Breast epithelium (tissue), 4 donors: Measurements from ENCODE around the gene VMP1. TPM values are rescaled to one million over a fixed set of nuclear protein-coding genes. Genes with fewer than 3 reads are reported as not detected.

Experiments
- DNase-seq, 2 donors: peaks; one replicate each; pipeline ENCODE4 v3.0.0-alpha.2; 2019; ENCODE audit warnings: low spot score in 2 of 2
- H3K27ac ChIP-seq, 2 donors: fragments of 200-600 bp; sonication (generic) in 1 of 2; one replicate each; pipeline ENCODE4 v1.5.1; 2016 to 2019; ENCODE audit warnings: mild to moderate bottlenecking in 1 of 2
- H3K27me3 ChIP-seq, 2 donors: fragments of 200-600 bp; sonication (generic) in 1 of 2; one replicate each; pipeline versions ENCODE4 v1.5.1 to v1.6.0; 2017 to 2019; ENCODE audit warnings: control low read depth in 1 of 2, mild to moderate bottlenecking in 1 of 2
- H3K36me3 ChIP-seq: fragments of 200-600 bp; one replicate; pipeline ENCODE4 v1.5.1; 2019
- H3K4me1 ChIP-seq, 2 donors: fragments of 200-600 bp; sonication (generic); one replicate each; pipeline ENCODE4 v1.5.1; 2016 to 2019; ENCODE audit warnings: control low read depth in 1 of 2
- H3K4me3 ChIP-seq, 3 donors: fragments of 200-600 bp; sonication (generic); 1 replicate in 2 of 3; 2 replicates in 1 of 3; pipeline ENCODE4 v1.5.1; 2016 to 2019; ENCODE audit warnings: mild to moderate bottlenecking in 3 of 3, moderate library complexity in 2 of 3
- H3K9me3 ChIP-seq, 2 donors: fragments of 200-600 bp; sonication (generic) in 1 of 2; one replicate each; pipeline ENCODE4 v1.5.1; 2016 to 2019; ENCODE audit warnings: control low read depth in 1 of 2
- POLR2A ChIP-seq: fragments of 450-650 bp; IDR thresholded peaks from one replicate; pipeline ENCODE4 v1.6.1; 2016; ENCODE audit warnings: antibody characterized with exemption, mild to moderate bottlenecking, moderate library complexity
- POLR2AphosphoS5 ChIP-seq, 3 donors: sonication (generic); formaldehyde crosslinking; IDR thresholded peaks; one replicate each; pipeline ENCODE4 v1.6.1; 2017; ENCODE audit warnings: antibody characterized with exemption in 3 of 3
- intact Hi-C: fragments of 100-400 bp; cut with DNase I; formaldehyde crosslinking; loops from one replicate; pipeline ENCODE4 v1.15.1; 2023; ENCODE audit warnings: low total_unique reads
- total RNA-seq, 3 donors: library from RNA; depleted of rRNA; stranded (reverse); fragments of >200 nt; gene quantifications; one replicate each; pipeline ENCODE4 v1.1.0, GENCODE V29; 2016
- TF ChIP-seq, protein P1 (sequence below), 3 donors: fragments of 450-650 bp; IDR thresholded peaks; one replicate each; pipeline ENCODE4 v1.5.1; 2016 to 2017; ENCODE audit warnings: antibody characterized with exemption in 3 of 3, mild to moderate bottlenecking in 3 of 3, moderate library complexity in 3 of 3

Gene VMP1
- total RNA-seq, 3 donors from 2014 or later = 142 to 636 (median 489) TPM

DNA sequence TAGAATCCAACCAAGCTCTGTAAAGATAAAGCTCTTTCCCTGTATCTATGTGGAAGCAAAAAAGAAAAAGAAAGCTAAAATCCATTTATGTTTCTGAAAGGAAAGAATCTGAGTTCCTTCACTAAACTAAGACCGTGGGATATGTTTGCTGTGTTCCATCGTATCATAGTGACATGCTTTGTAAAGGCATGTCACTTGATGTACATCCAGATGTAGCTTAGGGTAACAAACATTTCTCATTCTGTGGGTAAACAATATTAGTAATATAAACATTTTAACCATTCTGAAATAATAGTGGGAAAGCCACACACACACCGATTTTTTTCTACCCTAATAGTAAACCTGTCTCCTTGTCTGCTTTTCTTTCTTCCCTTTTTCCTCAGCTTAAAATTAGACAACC is 107.2 kb downstream of the VMP1 start:
- TF ChIP-seq, protein P1, sequence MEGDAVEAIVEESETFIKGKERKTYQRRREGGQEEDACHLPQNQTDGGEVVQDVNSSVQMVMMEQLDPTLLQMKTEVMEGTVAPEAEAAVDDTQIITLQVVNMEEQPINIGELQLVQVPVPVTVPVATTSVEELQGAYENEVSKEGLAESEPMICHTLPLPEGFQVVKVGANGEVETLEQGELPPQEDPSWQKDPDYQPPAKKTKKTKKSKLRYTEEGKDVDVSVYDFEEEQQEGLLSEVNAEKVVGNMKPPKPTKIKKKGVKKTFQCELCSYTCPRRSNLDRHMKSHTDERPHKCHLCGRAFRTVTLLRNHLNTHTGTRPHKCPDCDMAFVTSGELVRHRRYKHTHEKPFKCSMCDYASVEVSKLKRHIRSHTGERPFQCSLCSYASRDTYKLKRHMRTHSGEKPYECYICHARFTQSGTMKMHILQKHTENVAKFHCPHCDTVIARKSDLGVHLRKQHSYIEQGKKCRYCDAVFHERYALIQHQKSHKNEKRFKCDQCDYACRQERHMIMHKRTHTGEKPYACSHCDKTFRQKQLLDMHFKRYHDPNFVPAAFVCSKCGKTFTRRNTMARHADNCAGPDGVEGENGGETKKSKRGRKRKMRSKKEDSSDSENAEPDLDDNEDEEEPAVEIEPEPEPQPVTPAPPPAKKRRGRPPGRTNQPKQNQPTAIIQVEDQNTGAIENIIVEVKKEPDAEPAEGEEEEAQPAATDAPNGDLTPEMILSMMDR (IDR thresholded peaks at IDR 0.05) = no peak
- TF ChIP-seq POLR2A = no peak
- no peak for TF ChIP-seq POLR2AphosphoS5 (IDR thresholded peaks at IDR 0.05)
- Histone ChIP-seq H3K9me3 (no peaks in the 10 kb centered on the region), H3K4me1 (no peaks in the 10 kb centered on the region), H3K36me3 (no peaks in the 10 kb centered on the region), H3K27me3 (no peaks in the 10 kb centered on the region), H3K27ac (peak overlapping the region; percentile 3 to 76), H3K4me3 (no peak overlapping the region)
- DNase-seq = no peak
- intact Hi-C loops = no loop called here

DNA sequence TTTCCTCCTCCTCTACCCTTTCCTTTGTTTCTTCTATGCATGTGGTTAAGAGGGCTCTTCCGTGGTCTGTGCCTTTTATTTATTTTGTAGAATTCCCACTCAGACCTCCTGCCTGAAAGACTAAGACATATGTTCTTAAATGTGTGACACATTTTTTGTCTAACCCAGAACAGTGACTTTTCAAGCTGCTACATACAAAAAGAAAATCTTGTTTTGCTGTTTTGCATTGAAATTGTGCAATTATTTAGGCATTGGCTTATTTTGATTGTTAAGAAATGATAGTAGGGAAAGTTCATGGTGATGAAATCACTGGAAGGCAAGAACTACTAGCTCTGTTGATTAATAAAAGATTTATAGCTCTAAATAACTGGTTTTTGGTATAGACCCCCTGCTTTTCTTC is 108.5 kb downstream of the VMP1 start:
- no peak for DNase-seq
- no peaks in the 10 kb centered on the region for H3K9me3 ChIP-seq
- TF ChIP-seq POLR2AphosphoS5 (IDR thresholded peaks at IDR 0.05) (no peak), POLR2A (no peak)
- TF ChIP-seq, protein P1 (IDR thresholded peaks at IDR 0.05) = no peak
- no peak overlapping the region for H3K4me3 ChIP-seq
- peak overlapping the region in 1 of 2 donors; percentile 26 for H3K27ac ChIP-seq
- H3K4me1 ChIP-seq = no peaks in the 10 kb centered on the region
- intact Hi-C loops = no loop called here
- H3K36me3 ChIP-seq = no peaks in the 10 kb centered on the region
- no peaks in the 10 kb centered on the region for H3K27me3 ChIP-seq

DNA sequence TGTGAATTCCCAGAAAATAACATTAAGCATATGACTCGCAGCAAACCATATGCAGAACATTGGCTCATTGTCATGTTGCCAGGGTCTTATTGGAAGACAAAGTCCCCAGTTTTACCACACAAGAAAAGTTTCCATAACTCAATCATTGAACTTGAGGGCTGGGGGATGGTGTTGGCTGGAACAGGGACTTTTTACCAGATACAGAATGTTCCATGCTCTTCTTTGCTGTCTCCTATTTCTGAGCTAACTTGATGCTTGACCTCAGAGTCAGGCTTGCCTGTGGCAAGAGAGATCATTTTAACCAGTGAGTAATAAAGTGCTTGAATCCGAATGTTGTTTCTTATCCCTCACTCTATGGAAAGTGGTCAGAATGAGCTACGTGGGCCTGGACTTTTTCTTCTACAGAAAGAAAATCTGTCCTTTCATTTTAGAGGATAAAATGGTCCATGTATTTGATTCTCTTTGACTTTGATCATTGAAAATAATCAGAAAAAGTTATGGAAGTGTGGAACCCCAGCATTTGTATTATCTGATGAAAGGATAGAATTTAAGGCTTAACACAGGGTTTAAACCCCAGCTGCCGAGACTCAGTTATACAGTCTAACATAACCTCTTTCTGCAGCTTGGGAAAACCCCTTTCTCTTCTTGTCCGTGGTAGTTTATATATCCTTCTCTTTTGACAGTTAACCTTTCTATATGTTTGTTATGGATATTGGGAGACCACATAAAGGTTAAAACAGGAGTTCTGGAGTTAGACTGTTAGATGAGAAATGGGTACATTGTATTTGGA is 118.3 kb downstream of the VMP1 start:
- Histone ChIP-seq H3K36me3 (no peaks in the 10 kb centered on the region), H3K9me3 (no peaks in the 10 kb centered on the region), H3K4me1 (peaks cover 0 to 5% of the 10 kb centered on the region in 2 donors), H3K27ac (peak overlapping the region; percentile 16 to 61), H3K27me3 (no peaks in the 10 kb centered on the region), H3K4me3 (no peak overlapping the region)
- DNase-seq = no peak
- TF ChIP-seq, protein P1 (IDR thresholded peaks at IDR 0.05) = no peak
- TF ChIP-seq POLR2A = no peak
- TF ChIP-seq POLR2AphosphoS5 (IDR thresholded peaks at IDR 0.05) = no peak
- intact Hi-C loops = no loop called here

DNA sequence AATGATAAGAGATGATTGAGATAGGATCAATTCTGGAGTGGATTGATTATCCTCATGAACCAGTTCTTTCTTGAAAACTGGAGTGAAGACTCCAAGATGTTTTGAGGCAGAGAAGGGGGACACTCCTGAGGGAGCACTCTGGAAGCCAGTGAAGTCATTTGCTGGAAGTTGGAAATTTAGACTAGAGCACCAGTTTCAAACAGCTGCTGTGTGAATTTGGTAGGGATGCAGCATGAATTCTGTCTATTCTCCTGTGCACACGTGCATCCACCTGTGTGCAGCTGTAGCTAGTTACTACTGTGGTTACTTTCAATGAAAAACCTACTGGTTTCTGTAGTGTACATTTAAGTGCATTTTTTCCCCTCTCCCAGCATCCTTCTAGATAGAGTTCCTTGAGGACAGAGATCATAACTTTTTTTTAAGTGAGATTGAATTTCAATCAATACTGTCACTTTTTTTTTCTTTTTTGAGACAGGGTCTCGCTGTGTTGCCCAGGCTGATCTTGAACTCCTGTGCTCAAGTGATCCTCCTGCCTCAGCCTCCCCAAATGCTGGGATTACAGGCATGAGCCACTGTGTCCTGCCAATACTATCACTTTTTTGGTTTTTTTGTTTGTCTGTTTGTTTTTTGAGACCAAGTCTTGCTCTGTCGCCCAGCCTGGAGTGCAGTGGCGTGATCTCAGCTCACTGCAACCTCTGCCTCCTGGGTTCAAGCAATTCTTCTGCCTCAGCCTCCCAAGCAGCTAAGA is 119.4 kb downstream of the VMP1 start:
- Histone ChIP-seq H3K36me3 (no peaks in the 10 kb centered on the region), H3K4me3 (no peak overlapping the region), H3K9me3 (no peaks in the 10 kb centered on the region), H3K4me1 (peaks cover 0 to 5% of the 10 kb centered on the region in 2 donors), H3K27ac (peak overlapping the region in 1 of 2 donors; percentile 26), H3K27me3 (no peaks in the 10 kb centered on the region)
- no peak for DNase-seq
- intact Hi-C loops = no loop called here
- TF ChIP-seq POLR2A (no peak), POLR2AphosphoS5 (IDR thresholded peaks at IDR 0.05) (no peak)
- TF ChIP-seq, protein P1 (IDR thresholded peaks at IDR 0.05) = no peak
